DOHH2 (cell line): ENCODE measurements around the gene LAIR2.

ENCODE experiments used
- H3F3A ChIP-seq: fragments of 200-600 bp; sonication (generic), shearing (Covaris generic); 2 replicates; pipeline ENCODE4 v1.6.0; 2016; ENCODE audit warnings: antibody characterized with exemption, mild to moderate bottlenecking; ENCODE audit not compliant: control insufficient read depth, insufficient read depth
- H3K27ac ChIP-seq: fragments of 200-600 bp; sonication (generic); 2 replicates; pipeline ENCODE4 v1.5.1; 2014; ENCODE audit warnings: low read depth, mild to moderate bottlenecking, low read length, moderate library complexity
- H3K27me3 ChIP-seq: fragments of 200-600 bp; sonication (generic); 2 replicates; pipeline ENCODE4 v1.6.1; 2014; ENCODE audit warnings: mild to moderate bottlenecking, low read length, mixed read lengths; ENCODE audit not compliant: control insufficient read depth
- H3K36me3 ChIP-seq: fragments of 200-600 bp; sonication (generic); 2 replicates; pipeline ENCODE4 v1.6.1; 2014; ENCODE audit warnings: mild to moderate bottlenecking, low read length, moderate library complexity, mixed read lengths; ENCODE audit not compliant: control insufficient read depth
- H3K4me1 ChIP-seq: fragments of 200-600 bp; sonication (generic); 2 replicates; pipeline ENCODE4 v1.6.1; 2014; ENCODE audit warnings: mild to moderate bottlenecking, low read length, mixed read lengths; ENCODE audit not compliant: control insufficient read depth
- H3K4me2 ChIP-seq: fragments of 200-600 bp; sonication (generic); 2 replicates; pipeline ENCODE4 v1.6.0; 2014; ENCODE audit warnings: mild to moderate bottlenecking, low read length, moderate library complexity
- H3K4me3 ChIP-seq: fragments of 200-600 bp; sonication (generic); 2 replicates; pipeline ENCODE4 v1.5.1; 2014; ENCODE audit warnings: mild to moderate bottlenecking, low read length, mixed read lengths
- H3K79me2 ChIP-seq: fragments of 200-600 bp; sonication (generic); 2 replicates; pipeline ENCODE4 v1.6.1; 2014; ENCODE audit warnings: mild to moderate bottlenecking, low read length, mixed read lengths; ENCODE audit not compliant: control insufficient read depth
- H3K9me2 ChIP-seq: fragments of 200-600 bp; sonication (generic); replicated peaks from 2 replicates; pipeline ENCODE4 v1.6.1; 2014; ENCODE audit warnings: mild to moderate bottlenecking, low read length, mixed read lengths; ENCODE audit not compliant: control insufficient read depth
- H3K9me3 ChIP-seq: fragments of 200-600 bp; sonication (generic); 2 replicates; pipeline ENCODE4 v1.6.1; 2014; ENCODE audit warnings: antibody characterized with exemption, low read length, mixed read lengths; ENCODE audit not compliant: control insufficient read depth, insufficient read depth
- H4K20me1 ChIP-seq: fragments of 200-600 bp; sonication (generic); 2 replicates; pipeline ENCODE4 v1.6.0; 2014; ENCODE audit warnings: low read depth, mild to moderate bottlenecking, antibody characterized with exemption, low read length, moderate library complexity; ENCODE audit not compliant: control insufficient read depth, insufficient read depth
- EZH2phosphoT487 ChIP-seq: fragments of 200-600 bp; sonication (generic); IDR thresholded peaks from 2 replicates; pipeline ENCODE4 v1.6.1; 2017; ENCODE audit warnings: borderline replicate concordance, mild to moderate bottlenecking, antibody characterized with exemption, low read length, moderate library complexity, mixed read lengths
- TF ChIP-seq, protein P1 (sequence below): fragments of 200-600 bp; sonication (generic); IDR thresholded peaks from one replicate; pipeline ENCODE4 v1.5.1; 2014; ENCODE audit warnings: antibody characterized with exemption, mild to moderate bottlenecking, low read depth, low read length; ENCODE audit not compliant: poor library complexity, severe bottlenecking

LAIR2 gene

DNA sequence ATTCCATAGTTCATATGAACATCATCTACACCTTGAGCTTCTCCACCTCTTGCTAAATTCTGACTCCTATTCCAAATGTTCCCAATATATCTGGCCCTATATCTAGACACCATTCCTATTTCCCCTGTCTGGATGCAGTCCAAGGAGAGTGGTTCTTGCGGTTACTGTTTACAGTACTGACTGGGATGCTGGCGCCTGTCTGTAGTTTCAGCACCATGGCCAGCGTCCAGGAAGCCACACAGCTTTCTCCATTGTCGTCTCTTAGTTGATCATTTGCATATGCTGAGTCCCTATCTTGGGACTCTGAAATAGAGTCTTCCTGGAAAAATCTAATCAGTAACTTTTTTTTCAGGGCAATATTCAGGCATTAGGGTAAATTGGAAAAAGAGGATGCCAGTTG is 14.9 kb downstream of the LAIR2 start:
- Histone ChIP-seq H3K27me3 (peaks cover 51% of the 10 kb centered on the region), H3K36me3 (no peaks in the 10 kb centered on the region), H3K9me2 (no peaks in the 10 kb centered on the region), H4K20me1 (peaks cover 7% of the 10 kb centered on the region; the same call in 1 of the 2 replicates), H3K4me2 (no peak overlapping the region), H3K4me3 (no peak overlapping the region), H3F3A (peaks cover 4% of the 10 kb centered on the region; the same call in 1 of the 2 replicates), H3K79me2 (no peaks in the 10 kb centered on the region), H3K9me3 (no peaks in the 10 kb centered on the region), H3K27ac (no peak overlapping the region), H3K4me1 (peaks cover 31% of the 10 kb centered on the region)
- no peak for TF ChIP-seq EZH2phosphoT487
- TF ChIP-seq, protein P1, sequence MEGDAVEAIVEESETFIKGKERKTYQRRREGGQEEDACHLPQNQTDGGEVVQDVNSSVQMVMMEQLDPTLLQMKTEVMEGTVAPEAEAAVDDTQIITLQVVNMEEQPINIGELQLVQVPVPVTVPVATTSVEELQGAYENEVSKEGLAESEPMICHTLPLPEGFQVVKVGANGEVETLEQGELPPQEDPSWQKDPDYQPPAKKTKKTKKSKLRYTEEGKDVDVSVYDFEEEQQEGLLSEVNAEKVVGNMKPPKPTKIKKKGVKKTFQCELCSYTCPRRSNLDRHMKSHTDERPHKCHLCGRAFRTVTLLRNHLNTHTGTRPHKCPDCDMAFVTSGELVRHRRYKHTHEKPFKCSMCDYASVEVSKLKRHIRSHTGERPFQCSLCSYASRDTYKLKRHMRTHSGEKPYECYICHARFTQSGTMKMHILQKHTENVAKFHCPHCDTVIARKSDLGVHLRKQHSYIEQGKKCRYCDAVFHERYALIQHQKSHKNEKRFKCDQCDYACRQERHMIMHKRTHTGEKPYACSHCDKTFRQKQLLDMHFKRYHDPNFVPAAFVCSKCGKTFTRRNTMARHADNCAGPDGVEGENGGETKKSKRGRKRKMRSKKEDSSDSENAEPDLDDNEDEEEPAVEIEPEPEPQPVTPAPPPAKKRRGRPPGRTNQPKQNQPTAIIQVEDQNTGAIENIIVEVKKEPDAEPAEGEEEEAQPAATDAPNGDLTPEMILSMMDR: no peak

DNA sequence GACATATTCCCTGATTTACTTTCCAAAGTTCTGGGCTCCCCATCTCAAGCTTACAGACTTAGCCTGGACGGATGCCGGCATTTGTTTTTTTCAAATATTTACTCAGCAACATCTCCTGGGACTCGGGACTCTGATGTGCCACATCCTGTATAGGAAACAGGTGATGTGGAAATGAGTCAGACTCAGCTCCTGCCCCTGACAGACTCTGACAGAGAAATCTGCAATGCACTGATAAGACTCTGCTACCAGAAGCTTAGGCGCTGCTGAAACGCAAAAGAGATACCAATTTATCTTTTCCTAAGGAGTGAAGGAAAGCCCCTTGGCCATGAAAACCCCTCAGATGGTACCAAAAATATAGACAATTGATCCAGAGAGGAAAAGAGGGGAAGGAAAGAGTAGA is 16.2 kb downstream of the LAIR2 start:
- H3K4me2 ChIP-seq: 0 out of 2 replicates have a peak overlapping the region, but pooled peaks have one; percentile 15
- peaks cover 7% of the 10 kb centered on the region; the same call in 1 of the 2 replicates for H4K20me1 ChIP-seq
- H3K4me3 ChIP-seq: no peak overlapping the region
- no peak overlapping the region for H3K27ac ChIP-seq
- TF ChIP-seq, protein P1: no peak
- TF ChIP-seq EZH2phosphoT487: no peak
- no peaks in the 10 kb centered on the region for H3K9me2 ChIP-seq
- peaks cover 4% of the 10 kb centered on the region; the same call in 1 of the 2 replicates for H3F3A ChIP-seq
- no peaks in the 10 kb centered on the region for H3K9me3 ChIP-seq
- H3K36me3 ChIP-seq: no peaks in the 10 kb centered on the region
- H3K79me2 ChIP-seq: no peaks in the 10 kb centered on the region
- peaks cover 38% of the 10 kb centered on the region for H3K4me1 ChIP-seq
- peaks cover 61% of the 10 kb centered on the region for H3K27me3 ChIP-seq

DNA sequence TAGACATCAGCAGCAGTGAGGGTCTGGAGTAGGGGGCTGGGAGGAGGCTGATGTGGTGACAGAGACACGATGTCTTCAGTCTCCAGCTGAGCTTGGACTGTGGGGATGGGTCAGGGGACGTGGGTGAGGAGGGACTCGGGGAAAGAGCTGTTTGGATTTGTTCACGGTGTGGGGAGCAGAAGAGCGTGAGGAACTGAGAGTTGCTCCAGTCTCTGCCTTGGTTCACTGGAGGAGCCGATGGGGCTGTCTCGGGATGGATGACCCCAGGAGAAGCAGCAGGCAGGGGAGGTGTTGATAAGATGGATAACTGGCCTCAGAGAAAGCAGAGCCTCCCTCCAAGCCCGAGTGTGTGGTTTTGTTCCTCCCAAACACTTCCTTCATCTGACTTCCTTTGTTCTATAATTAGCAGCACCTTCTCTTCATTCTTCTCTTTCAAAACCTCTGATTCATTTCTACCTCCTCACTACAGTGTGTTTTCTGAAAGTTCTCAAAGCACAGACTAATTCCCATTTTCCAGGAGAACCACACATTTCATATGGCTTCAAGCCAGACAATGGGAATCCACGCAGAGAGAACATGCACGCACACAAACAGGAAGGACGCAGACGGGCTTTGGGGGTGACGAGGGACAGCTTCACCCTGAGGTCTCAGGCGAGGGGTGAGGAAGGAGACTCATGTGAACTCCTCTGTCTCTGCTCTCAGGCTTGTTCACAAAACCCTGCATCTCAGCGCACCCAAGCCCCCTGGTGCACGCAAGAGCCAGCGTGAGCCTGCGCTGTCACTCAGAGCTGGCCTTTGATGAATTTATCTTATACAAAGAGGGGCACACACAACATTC is 18.6 kb downstream of the LAIR2 start:
- peak overlapping the region; percentile 67 for H3K4me2 ChIP-seq
- H3K27me3 ChIP-seq: peaks cover 58% of the 10 kb centered on the region

More for the DNA sequence above, 18.6 kb downstream of the LAIR2 start:
- H3K4me3 ChIP-seq: peak overlapping the region; percentile 42
- no peaks in the 10 kb centered on the region for H3K36me3 ChIP-seq
- H4K20me1 ChIP-seq: peaks cover 7% of the 10 kb centered on the region; the same call in 1 of the 2 replicates
- peaks cover 4% of the 10 kb centered on the region; the same call in 1 of the 2 replicates for H3F3A ChIP-seq
- H3K9me3 ChIP-seq: no peaks in the 10 kb centered on the region
- H3K27ac ChIP-seq: no peak overlapping the region
- no peak for TF ChIP-seq EZH2phosphoT487
- TF ChIP-seq, protein P1: no peak
- H3K79me2 ChIP-seq: no peaks in the 10 kb centered on the region
- H3K4me1 ChIP-seq: peaks cover 38% of the 10 kb centered on the region
- H3K9me2 ChIP-seq: no peaks in the 10 kb centered on the region
